ENCODE data around the gene FOXF2.

The FOXF2 gene

DNA sequence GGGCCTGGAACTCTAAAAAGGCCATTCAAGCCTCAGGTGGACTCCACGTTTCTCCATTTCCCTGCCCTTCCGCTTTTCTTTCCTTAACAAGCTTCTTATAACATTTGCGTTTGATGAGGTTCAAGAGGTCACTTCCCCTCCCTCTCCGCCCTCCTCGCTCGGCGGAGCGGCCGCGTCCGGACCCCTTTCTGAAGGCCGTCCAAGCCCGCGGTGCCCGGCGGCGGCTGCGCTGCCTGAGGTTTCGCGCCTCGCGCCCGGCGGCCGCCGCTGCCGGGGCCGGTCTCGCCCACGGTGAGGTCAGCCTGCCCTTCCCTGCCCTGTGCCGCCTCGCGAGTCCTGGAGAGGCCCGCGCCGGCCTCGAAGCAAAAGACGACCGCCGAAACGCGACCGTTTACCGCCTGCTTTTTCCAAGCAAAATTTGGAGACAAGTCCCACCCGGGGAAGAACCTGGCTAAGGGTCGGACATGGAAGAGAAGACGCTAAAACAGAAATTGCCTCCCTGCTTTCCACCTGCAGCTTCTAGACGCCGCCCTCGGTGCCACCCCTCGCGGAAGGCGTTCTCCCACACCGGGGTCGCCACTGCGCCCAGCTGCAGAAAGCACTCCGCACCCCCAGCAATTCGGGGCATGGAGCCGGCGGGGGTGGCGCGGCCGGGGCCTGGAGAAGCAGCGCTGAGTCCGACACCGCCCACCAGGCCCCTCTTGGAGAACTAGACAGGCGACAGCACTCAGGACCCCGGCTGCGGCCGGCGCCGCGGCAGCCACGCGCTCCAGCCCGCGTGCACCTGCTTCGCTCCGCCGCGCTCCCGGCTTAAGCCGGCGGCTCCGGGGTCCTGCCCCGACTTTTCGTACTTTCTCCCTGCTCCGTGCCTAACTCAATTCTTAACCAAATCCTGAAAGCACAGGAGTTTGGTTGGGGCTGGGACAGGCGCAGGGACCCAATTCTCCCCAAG, 11.0 kb upstream of the FOXF2 start:
- no peak for DNase-seq (ENCODE audit: low read depth in 3 of 3)

DNA sequence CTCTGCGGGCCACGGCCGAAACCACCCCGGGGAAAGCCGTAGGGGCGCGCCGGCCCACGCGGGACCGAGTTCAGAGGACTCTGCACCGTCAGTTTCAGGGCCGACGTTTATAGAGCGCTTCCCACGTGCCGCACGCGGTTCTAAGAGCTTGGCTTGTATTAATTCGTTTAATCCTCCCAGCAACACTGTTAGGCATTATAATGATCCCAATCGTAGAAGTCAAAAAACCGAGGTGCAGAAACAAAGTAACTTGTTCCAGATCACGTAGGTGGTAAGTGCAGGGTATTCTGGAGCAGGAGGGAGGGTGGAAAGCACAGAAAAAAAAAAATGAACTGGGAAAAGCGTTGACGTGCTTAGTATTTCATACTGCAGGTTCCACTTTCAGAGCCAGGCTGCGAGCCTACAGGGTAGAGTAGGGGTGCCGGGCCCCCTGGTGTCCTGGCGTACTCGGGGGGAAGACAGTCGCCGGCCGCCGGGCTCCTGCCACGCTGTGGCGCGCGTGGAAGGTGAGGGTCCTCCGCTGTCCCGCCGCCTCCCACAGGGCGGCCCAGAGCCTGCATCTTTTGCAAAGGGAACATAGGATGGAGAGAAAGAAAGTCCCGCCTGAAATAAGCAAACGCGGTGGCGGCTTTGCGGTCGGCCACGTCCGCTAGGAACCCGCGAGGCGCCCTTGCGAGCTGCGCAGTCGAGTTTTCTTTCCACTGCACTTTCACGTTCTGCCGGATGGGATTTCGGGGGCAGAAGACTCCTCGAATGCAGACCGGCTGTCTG, 10.2 kb upstream of the FOXF2 start:
- DNase-seq (ENCODE audit: low read depth in 3 of 3) = no peak

DNA sequence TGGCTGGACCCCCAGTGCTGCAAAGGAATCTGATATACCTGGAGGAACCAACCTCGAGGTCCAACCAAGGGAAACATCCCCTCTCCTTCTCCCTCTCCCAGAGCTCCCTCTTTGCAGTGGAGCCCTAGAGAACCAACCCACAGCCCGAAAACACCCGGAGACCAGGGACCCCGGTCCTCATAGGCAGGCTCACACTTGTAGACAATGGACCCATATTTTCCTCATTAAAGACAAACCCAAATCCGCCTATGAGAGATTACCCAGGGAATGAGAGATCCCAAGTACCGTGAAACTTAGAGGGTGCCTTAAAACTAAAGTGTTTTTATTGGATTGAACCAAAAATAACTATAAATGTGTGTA, 9.6 kb upstream of the FOXF2 start:
- no peak for DNase-seq (ENCODE audit: low read depth in 3 of 3)

DNA sequence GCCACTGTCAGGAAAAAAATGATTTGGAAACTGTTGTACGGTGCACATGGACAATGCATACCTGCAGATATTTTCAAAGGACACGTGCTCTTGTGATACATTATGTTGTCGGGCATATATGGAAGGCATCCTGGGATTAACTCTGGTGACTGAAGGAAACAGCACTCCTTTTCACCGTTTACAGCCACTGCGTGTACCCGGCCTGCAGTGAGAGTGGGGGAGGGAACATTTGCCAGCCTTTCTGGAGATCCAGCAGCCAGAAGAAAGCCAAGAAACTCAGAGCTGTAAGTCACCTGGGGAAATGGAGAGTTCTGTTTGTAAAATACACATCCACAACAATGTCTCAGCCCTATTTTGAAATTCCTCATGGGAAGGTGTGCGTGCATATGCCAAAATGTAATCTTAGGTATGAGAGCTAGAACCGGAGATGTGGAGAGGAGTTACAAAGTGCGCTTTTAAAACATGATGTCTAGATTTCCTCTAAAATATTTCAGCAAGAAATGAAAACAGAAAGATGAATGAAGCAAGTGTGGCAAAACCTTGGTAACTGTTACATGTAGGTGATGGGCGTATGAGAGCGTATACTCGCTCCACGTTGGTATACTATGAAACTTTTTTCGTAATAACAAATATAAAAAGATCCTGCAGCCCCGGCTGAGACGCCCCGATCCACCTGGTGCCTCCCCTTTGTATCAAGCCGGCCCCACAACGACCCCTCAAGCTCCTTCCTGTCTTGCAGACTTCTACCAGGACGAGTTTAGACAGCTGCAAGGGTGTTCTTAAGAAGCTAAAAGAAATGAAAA, 8.6 kb upstream of the FOXF2 start:
- DNase-seq (ENCODE audit: low read depth in 3 of 3) = no peak

DNA sequence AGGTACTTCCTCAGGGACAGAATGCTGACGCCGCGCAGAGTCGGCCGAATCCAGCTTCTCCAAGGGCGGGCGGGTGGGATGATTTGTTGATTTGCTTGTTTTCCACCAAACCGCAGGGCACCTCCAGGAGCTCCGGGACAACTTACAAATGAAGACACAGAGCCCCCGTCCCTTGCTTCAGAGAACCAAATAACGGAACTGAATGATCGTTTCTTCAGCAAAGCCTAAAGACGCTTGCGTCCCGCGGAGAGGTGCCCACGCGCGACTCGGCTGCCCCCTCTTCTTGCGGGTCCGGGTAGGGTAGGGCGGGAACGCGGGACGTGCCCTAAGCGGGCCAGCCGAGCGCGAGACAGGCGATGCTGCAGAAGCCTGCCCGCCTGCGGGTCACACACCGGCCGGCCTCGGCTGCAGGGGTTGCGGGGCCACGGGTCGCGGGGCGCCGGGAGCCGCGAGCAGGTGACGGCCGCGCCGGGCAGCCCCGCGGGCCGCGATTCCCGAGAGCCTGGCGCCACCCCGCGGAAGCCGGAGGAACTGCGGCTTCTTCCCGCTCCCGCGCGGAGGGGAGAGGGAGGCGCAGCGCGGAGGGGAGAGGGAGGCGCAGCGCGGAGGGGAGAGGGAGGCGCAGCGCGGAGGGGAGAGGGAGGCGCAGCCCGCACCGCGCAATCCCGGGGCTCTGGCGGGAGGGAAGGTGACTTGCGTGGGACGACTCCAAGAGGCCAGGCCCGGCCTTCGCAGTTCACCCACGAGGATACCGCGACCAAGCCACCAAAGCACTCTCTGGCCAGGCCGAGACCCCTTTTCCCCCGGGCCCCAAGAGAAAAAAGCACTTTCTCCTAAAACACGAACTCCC, 7.7 kb upstream of the FOXF2 start:
- peak; percentile 16 to 64 (median 43) for DNase-seq (ENCODE audit: low read depth in 3 of 3)

DNA sequence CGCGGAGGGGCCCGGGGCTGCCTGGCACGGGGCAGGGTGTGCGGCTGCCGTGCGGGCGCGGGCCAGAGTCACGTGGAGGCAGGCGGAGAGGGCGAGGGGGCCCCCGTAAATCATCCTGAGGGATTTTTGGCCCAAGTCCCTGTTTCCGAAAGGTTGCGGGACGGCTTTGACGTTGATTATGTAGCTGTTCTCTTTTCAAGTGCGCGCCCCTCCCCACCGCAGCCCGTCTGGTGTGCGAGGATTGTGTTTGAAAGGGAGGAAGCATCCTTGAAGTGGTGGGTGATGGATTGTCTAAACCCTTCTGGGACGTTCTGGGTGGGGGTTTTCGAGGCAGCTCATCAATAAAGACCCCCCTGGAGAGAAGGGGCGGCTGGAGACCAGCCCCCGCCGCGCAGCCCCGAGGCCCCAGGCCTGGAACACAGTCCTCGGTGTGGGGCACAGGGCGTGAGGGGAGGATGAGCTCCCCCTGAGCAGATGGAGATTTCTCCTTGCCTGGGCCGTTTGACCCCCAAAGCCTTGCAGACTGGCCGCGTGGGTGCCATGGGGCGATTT, 7.0 kb upstream of the FOXF2 start:
- no peak for DNase-seq (ENCODE audit: low read depth in 3 of 3)

DNA sequence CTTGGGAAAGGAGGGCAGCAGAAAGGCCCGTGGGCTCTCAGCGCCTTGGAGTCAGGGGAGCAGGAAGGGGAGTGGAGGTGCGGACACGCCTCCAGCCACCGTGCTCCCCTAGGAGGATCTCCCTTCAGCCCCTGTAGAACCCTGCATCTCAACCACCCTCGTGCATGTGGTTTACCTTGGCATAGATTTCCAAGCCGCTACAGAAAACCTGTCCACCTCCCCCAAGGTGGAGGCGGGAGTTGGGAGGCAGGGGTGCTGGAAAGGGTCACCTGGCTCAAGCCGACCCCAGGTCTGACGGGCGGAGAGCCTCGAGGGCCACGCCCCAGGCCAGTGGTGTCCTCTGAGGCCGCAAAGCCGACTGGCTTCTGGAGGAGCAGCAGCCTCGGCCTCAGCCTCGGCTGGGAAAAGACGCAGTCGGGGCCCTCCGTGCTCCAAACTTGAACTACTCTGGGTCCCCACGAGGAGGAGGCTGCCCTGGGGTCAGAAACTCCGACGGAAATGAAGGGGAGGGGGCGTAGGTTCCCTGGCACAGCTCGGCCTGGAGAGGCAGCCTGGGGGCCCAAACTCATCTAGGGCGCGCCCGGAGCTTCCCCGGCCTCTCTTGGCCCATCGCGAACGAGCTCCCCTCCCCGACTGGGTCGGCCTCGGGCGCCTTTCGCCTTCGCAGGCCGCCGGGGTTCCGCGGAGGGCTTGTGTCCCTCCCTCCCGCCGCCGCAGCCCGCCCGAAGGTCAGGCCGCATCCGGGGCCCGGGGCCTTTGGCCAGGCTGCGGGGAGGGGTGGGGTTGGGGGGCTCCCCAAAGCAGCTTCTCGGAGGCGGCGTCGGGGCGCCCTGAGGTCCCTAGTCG, 6.3 kb upstream of the FOXF2 start:
- DNase-seq (ENCODE audit: low read depth in 3 of 3) = no peak

DNA sequence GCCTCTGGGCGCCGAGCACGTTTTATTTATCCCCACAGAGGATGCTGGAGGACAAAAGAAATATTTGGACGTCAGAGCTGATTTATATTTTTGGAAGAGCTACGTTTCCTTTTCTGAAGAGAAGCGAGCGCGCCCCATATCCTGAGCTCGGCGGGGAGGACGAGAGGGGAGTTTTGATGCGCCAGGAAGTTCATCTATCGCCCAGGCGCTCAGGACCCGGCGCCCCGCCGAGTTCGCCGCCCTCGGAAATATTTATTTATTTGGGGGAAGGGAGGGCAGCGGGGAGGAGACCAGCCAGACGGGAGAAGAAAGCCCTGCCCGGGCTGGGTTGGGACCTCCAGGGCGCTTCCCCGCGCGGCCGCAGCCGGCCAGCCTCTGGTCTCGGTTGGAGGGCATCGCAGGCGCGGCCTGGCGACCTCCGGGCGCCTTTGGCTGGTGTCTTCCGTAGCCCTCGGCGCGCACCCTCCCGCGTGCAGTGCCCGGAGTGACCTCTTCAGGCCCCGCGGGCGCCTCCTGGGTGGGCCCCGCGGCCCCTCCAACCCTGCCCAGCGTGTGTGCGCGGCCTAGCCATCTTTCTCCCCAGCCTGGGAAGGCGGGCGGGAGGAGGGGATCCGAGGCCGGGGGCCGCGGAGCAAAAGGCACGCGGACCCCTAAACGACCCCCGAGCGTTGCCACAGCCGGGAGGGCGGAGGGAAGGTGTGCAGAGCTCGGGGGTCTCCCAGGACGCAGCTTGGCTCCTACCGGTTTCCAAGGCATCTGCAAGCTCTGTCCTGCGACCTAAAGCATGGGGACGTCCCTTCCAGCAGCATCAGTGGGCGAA, 5.4 kb upstream of the FOXF2 start:
- no peak for DNase-seq (ENCODE audit: low read depth in 3 of 3)

DNA sequence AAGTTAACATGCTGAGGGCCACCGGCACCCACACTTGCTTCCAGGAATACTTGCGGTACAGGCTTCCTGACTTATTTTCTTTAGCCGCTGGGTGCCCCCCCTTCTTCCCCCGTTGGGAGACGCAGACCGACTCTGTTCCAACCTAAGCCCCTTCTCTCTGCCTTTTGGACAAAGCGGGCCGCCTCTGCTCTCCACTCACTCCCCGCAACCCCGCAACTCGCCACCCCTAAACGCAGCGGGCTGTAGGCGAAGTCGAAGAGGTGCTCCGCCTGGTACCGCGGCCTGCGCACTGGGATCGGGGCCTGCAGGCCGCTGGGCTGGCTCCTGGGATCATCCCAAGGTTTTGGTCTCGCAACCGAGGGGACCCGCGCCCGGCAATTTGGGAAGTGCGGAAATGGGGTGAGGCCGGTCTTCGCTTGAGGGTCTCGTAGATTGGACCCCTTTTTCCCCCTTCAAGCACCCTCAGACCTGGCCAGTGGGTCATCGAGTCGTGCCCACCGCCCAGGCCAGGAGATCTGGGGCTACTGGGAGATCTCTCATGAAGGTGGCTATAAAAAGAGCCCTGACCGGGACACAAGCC, 4.7 kb upstream of the FOXF2 start:
- no peak for DNase-seq (ENCODE audit: low read depth in 3 of 3)

DNA sequence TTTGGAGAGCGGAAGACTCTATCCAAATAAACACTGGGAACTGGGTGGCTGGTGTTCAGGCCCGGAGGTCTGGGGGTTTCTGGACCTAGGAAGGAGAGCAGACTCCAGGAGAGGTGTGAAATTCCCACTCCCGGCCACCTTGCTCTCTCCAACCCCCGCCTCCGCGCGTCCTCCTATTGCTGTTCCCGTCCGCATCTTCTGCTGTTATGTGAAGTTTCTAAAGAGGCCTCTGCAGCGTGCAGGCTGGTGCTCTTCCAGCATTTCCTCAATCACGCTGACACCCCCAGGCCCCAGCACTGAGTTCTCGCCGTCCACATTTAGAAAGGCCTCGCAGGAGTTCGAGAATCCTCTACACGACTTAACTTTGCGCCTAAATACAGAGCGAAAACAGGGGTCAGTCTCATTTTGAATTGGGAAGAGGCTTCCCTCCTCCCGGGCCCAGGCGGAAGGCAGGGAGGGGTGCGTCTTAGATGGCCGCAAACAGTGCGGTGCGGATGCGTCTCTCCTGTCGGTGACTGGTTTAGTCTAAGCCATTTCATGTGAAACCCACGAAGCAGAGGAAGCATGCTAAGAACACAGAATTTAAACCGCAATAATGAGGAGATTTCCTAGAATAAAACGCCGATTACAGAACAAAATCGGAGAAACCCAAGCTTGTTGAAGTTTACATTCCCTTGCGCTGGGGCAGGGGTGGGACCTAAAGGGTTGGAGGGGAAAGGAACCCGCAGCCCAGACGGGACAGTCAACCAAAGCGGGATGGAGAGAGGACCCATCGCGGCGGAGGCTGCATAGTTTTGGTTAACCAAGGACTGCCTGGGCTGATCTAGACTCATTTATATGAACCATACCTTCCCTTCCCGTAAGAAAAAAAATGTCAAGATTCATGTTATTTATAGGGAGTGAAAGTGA, 4.0 kb upstream of the FOXF2 start:
- no peak for DNase-seq (ENCODE audit: low read depth in 3 of 3)

DNA sequence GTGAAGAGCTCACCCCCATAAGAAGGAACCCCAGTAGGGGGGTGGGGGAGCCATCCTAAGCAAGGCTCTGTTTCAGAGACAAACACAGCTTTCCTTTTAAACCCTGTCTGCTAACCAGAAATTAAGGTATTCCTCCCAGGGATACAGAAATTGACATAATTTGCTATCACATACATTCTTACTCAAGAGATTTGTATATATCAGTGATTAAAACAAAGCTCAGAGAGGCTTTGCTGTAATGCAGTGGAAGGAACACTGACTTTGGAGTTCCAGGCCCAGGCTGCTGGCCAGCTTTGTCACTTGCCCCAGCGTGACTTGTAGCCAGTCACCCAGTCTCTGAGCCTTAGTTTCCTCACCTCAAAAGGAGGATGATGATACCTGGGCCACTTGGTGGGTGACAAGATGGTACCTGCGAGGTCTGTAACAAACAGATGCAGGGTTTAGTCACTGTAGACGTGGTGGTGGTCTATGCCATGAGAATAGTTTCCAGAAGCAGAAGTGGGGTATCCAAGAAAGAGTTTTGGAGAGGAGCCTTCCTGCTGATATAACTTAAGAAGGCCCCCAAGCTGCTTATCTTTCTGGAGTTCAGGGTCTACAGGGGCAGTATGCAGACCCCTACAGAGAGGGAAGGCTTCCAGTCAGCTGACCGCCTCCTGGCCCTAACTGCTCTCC, 3.2 kb upstream of the FOXF2 start:
- no peak for DNase-seq (ENCODE audit: low read depth in 3 of 3)

DNA sequence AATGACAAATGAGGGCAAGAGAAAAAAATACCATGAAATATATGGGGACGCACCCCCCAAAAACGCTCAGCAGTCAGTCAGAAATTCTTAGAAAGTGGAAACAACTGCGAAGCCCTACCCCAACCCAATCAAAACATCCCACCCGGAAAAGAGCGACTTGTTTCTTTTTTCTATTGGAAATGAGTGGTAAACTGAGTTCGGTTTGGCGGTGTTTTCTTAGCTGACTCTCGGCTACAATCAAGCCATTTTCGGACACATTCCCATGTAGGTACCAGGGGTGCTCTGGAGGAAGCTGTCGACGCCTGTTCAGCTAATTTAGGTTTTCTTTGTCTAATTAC, 1.9 kb upstream of the FOXF2 start:
- no peak for DNase-seq (ENCODE audit: low read depth in 3 of 3)

DNA sequence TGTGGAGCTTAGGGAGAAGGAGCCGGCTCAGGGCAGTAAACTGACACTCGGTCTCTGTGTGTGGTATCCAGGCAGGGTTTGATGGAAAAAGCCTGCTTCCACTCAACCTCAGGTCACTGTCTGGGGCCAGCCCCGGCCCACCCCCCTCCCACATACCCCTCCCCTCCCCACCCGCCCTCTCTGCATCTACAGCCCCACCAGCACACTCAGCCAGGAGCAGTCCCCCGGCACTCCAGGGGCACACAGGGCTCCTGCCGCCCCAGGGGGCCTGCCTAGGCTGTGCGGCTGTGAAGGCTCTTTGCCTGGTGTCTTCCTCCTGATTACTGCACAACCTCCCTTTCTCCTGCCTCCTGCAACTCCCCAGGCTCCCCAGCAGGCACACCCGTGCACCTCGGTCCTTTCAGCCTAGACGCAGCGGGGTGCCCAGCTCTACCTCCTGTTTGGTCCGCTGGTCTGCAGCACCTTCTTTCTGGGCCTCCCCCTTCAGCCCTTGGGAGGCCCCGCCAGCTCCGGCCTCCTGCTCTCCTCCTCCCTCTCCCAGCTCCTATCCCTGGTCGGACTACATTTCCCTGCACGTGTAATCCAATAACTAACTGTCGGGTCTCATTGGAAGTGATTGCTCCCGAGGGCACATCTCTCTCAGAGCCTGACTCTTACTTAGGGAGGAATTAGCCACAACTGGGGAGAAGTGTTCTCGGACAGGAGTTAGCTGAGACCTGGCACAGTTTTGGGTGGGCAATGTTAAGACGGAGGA, 1.3 kb upstream of the FOXF2 start:
- no peak for DNase-seq (ENCODE audit: low read depth in 3 of 3)

DNA sequence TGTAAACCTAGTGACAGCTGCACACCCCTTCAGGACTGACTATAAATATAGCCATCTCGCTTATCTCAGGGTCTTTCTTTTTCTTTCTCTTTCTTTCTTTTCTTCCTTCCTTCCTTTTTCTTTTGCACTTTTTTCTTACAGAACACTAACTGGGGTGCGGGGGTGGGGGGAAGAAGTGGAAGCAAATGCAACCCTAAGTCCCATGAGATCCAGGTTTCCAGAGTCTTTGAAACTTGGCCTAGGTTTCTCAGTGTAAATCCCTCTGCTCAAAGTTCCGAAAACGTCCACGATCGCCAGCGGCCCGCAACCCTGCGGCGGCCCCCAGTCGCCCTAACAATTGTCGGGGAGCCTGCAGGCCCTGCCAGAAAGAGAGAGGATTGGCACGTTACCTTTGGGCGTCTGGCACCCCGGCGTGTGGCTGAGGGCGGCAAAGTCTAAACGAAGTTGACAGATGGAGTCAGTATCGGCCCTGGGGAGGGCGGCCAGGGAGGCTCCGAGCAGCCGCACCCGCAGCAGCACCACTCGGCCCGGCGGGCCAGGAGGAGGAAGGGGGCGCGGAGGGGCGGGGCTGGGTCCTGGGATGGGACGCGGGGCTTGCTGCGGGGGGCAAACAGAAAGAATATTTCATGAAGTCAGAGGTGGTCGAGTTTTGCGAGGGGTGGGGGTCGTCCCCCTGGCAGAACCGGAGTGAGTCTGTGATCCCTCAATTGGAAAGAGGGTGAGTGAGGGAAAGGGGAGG, 577 bp upstream of the FOXF2 start:
- no peak for DNase-seq (ENCODE audit: low read depth in 3 of 3)

DNA sequence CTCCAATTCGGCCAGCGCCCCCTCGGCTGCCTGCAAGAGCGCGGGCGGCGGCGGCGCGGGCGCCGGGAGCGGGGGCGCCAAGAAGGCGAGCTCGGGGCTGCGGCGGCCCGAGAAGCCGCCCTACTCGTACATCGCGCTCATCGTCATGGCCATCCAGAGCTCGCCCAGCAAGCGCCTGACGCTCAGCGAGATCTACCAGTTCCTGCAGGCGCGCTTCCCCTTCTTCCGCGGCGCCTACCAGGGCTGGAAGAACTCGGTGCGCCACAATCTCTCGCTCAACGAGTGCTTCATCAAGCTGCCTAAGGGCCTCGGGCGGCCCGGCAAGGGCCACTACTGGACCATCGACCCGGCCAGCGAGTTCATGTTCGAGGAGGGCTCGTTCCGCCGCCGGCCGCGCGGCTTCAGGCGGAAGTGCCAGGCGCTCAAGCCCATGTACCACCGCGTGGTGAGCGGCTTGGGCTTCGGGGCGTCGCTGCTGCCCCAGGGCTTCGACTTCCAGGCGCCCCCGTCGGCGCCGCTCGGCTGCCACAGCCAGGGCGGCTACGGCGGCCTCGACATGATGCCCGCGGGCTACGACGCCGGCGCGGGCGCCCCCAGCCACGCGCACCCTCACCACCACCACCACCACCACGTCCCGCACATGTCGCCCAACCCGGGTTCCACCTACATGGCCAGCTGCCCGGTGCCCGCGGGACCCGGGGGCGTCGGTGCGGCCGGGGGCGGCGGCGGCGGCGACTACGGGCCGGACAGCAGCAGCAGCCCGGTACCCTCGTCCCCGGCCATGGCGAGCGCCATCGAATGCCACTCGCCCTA, 963 bp downstream of the FOXF2 start:
- no peak for DNase-seq (ENCODE audit: low read depth in 3 of 3)
